ENCODE measurements around the gene PLN.

PLN gene

GRCh38 chr6:118530942-118531341 is 17.2 kb upstream of the PLN start:
- H3K4me3 ChIP-seq (ENCODE audit: control insufficient read depth, low read depth, low read length) = no peak overlapping the region
- DNase-seq (ENCODE audit: low read depth) = no peak
- TF ChIP-seq, protein P1, sequence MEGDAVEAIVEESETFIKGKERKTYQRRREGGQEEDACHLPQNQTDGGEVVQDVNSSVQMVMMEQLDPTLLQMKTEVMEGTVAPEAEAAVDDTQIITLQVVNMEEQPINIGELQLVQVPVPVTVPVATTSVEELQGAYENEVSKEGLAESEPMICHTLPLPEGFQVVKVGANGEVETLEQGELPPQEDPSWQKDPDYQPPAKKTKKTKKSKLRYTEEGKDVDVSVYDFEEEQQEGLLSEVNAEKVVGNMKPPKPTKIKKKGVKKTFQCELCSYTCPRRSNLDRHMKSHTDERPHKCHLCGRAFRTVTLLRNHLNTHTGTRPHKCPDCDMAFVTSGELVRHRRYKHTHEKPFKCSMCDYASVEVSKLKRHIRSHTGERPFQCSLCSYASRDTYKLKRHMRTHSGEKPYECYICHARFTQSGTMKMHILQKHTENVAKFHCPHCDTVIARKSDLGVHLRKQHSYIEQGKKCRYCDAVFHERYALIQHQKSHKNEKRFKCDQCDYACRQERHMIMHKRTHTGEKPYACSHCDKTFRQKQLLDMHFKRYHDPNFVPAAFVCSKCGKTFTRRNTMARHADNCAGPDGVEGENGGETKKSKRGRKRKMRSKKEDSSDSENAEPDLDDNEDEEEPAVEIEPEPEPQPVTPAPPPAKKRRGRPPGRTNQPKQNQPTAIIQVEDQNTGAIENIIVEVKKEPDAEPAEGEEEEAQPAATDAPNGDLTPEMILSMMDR (IDR thresholded peaks at IDR 0.05; ENCODE audit: control insufficient read depth, insufficient read depth, low read depth, low read length, missing control alignments) = no peak

DNA sequence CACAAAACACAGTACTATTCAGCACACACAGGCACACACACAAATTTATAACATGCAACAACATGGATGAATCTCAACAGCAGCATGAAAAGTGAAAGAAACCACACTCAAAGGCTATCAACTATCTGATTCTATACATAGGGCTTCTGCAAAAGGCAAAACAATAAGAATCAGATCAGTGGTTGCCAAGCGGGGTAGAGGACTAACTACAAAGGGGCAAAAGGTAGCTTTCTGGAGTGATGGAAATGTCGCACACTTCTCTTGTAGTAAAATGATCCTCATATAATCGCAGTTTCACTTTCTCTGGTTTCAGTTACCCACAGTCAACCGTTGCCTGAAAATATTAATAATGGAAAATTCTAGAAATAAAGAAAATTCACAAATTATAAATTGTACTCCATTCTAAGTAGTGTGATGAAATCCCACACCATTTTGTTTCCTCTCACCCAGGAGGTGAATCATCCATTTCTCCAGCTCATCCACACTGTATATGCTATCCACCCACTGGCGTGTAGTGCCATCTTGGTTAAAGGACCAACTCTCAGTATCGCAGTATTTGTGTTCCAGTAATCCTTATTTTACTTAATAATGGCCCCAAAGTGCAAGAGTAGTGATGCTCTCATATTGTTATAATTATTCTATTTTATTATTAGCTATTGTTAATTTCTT is 12.8 kb upstream of the PLN start:
- TF ChIP-seq, protein P1 (IDR thresholded peaks at IDR 0.05; ENCODE audit: control insufficient read depth, insufficient read depth, low read depth, low read length, missing control alignments) = no peak
- DNase-seq (ENCODE audit: low read depth) = no peak
- H3K4me3 ChIP-seq (ENCODE audit: control insufficient read depth, low read depth, low read length) = no peak overlapping the region

GRCh38 chr6:118536478-118536877 is 11.6 kb upstream of the PLN start:
- no peak for DNase-seq (ENCODE audit: low read depth)
- H3K4me3 ChIP-seq (ENCODE audit: control insufficient read depth, low read depth, low read length) = no peak overlapping the region
- TF ChIP-seq, protein P1 (IDR thresholded peaks at IDR 0.05; ENCODE audit: control insufficient read depth, insufficient read depth, low read depth, low read length, missing control alignments) = no peak

GRCh38 chr6:118537574-118537973 is 10.5 kb upstream of the PLN start:
- no peak overlapping the region for H3K4me3 ChIP-seq (ENCODE audit: control insufficient read depth, low read depth, low read length)
- TF ChIP-seq, protein P1 (IDR thresholded peaks at IDR 0.05; ENCODE audit: control insufficient read depth, insufficient read depth, low read depth, low read length, missing control alignments) = no peak
- DNase-seq (ENCODE audit: low read depth) = peak; percentile 46

DNA sequence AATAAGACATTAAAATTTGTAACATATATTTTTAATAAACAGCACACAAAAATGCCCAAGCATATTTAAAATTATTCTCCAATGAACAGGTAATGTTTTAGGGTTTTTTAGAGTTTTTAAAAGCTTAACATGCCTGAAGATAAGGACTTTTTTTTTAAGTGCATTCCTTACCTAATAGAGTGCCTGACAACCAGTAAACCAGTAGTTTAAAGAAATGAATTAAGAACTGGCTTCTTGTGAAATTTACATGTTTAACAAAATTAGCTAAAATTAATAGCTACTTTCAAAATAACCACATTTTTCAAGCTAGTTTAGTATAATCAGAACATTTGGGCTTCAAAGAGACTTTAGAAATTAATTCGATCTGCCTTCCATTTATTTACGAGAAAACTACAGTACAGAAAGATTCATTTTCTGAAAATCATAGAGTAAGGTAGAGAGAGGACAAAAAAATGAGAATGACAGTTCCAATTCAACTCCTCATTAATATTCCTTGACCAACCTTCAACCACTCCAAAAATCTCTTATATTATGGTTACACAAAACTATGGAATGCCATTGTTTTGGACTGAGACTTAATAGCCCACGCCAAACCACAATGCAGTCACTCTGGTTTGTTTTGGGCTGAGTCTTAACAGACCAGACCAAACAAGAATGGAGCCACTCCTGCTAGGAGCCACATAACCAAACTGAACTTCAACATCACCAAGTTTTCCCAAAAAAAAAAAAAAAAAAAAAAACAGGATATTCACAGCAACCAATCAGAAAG is 5.7 kb upstream of the PLN start:
- peak; percentile 37 for DNase-seq (ENCODE audit: low read depth)
- no peak overlapping the region for H3K4me3 ChIP-seq (ENCODE audit: control insufficient read depth, low read depth, low read length)
- TF ChIP-seq, protein P1 (IDR thresholded peaks at IDR 0.05; ENCODE audit: control insufficient read depth, insufficient read depth, low read depth, low read length, missing control alignments) = no peak

DNA sequence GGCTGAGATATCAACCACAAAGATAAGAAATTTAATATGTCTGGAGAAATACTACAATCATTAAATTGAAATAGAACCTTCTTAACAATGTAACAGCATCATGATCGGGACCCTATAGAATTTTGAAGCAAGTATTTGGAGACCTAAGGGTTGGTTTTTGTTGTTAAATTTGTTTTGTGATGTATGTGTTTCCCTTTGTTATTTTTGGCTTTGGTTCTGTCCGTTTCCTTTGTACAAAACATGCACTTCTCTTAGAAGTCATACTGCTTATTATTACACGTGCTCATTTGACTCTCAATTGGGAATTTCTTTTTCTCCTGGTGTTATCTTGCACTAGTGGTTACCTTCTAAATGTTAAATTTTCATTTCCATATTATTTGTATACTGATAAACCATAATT is 4.0 kb upstream of the PLN start:
- no peak for DNase-seq (ENCODE audit: low read depth)
- H3K4me3 ChIP-seq (ENCODE audit: control insufficient read depth, low read depth, low read length) = no peak overlapping the region
- TF ChIP-seq, protein P1 (IDR thresholded peaks at IDR 0.05; ENCODE audit: control insufficient read depth, insufficient read depth, low read depth, low read length, missing control alignments) = no peak
